ENCODE measurements around the gene B4GALT2.

Gene B4GALT2

GRCh38 chr1:43994794-43995790 is 16.1 kb downstream of the B4GALT2 start:
- H3K27me3 Mint-ChIP-seq: no peaks in the 10 kb centered on the region
- H3K27ac Mint-ChIP-seq: no peak overlapping the region
- H3K9me3 Mint-ChIP-seq: no peaks in the 10 kb centered on the region

GRCh38 chr1:43995984-43996732 is 17.1 kb downstream of the B4GALT2 start:
- H3K9me3 Mint-ChIP-seq: no peaks in the 10 kb centered on the region
- H3K27me3 Mint-ChIP-seq: no peaks in the 10 kb centered on the region
- H3K4me1 Mint-ChIP-seq (ENCODE audit: low read depth): peaks cover 9% of the 10 kb centered on the region
- no peak overlapping the region for H3K27ac Mint-ChIP-seq
- H3K4me3 Mint-ChIP-seq: no peak overlapping the region
- H3K36me3 Mint-ChIP-seq (ENCODE audit: low read depth): peaks cover 2% of the 10 kb centered on the region

More at GRCh38 chr1:43994794-43995790, 16.1 kb downstream of the B4GALT2 start:
- no peaks in the 10 kb centered on the region for H3K36me3 Mint-ChIP-seq (ENCODE audit: low read depth)
- peaks cover 13% of the 10 kb centered on the region for H3K4me1 Mint-ChIP-seq (ENCODE audit: low read depth)
- no peak overlapping the region for H3K4me3 Mint-ChIP-seq

- Mint-ChIP-seq H3K4me1 (ENCODE audit: low read depth) (peaks cover 9% of the 10 kb centered on the region), H3K9me3 (no peaks in the 10 kb centered on the region), H3K27me3 (no peaks in the 10 kb centered on the region), H3K36me3 (ENCODE audit: low read depth) (peaks cover 5% of the 10 kb centered on the region), H3K4me3 (no peak overlapping the region), H3K27ac (no peak overlapping the region)
Measured at GRCh38 chr1:43996733-43997115, 17.7 kb downstream of the B4GALT2 start.

- peaks cover 5% of the 10 kb centered on the region for H3K36me3 Mint-ChIP-seq (ENCODE audit: low read depth)
- H3K9me3 Mint-ChIP-seq: no peaks in the 10 kb centered on the region
- H3K4me1 Mint-ChIP-seq (ENCODE audit: low read depth): peaks cover 5% of the 10 kb centered on the region
- H3K27me3 Mint-ChIP-seq: no peaks in the 10 kb centered on the region
- no peak overlapping the region for H3K27ac Mint-ChIP-seq
- H3K4me3 Mint-ChIP-seq: no peak overlapping the region
Measured at GRCh38 chr1:43997295-43997999, 18.4 kb downstream of the B4GALT2 start.

GRCh38 chr1:43998000-43998378 is 19.0 kb downstream of the B4GALT2 start:
- no peaks in the 10 kb centered on the region for H3K27me3 Mint-ChIP-seq
- H3K9me3 Mint-ChIP-seq: no peaks in the 10 kb centered on the region
- no peak overlapping the region for H3K27ac Mint-ChIP-seq
- H3K4me1 Mint-ChIP-seq (ENCODE audit: low read depth): no peaks in the 10 kb centered on the region
- peaks cover 5% of the 10 kb centered on the region for H3K36me3 Mint-ChIP-seq (ENCODE audit: low read depth)
- H3K4me3 Mint-ChIP-seq: no peak overlapping the region

- no peak overlapping the region for H3K27ac Mint-ChIP-seq
- H3K27me3 Mint-ChIP-seq: no peaks in the 10 kb centered on the region
- no peak overlapping the region for H3K4me3 Mint-ChIP-seq
- H3K9me3 Mint-ChIP-seq: no peaks in the 10 kb centered on the region
- peaks cover 5% of the 10 kb centered on the region for H3K36me3 Mint-ChIP-seq (ENCODE audit: low read depth)
- H3K4me1 Mint-ChIP-seq (ENCODE audit: low read depth): no peaks in the 10 kb centered on the region
Measured at GRCh38 chr1:43999455-43999854, 20.4 kb downstream of the B4GALT2 start.

GRCh38 chr1:44000122-44000665 is 21.2 kb downstream of the B4GALT2 start:
- Mint-ChIP-seq H3K27ac (no peak overlapping the region), H3K36me3 (ENCODE audit: low read depth) (peaks cover 5% of the 10 kb centered on the region), H3K4me3 (no peak overlapping the region), H3K4me1 (ENCODE audit: low read depth) (no peaks in the 10 kb centered on the region), H3K9me3 (no peaks in the 10 kb centered on the region), H3K27me3 (no peaks in the 10 kb centered on the region)

GRCh38 chr1:44002165-44002564 is 23.2 kb downstream of the B4GALT2 start:
- no peaks in the 10 kb centered on the region for H3K4me1 Mint-ChIP-seq (ENCODE audit: low read depth)
- H3K4me3 Mint-ChIP-seq: no peak overlapping the region
- no peak overlapping the region for H3K27ac Mint-ChIP-seq
- H3K27me3 Mint-ChIP-seq: no peaks in the 10 kb centered on the region
- no peaks in the 10 kb centered on the region for H3K9me3 Mint-ChIP-seq
- H3K36me3 Mint-ChIP-seq (ENCODE audit: low read depth): peaks cover 5% of the 10 kb centered on the region

- Mint-ChIP-seq H3K27ac (no peak overlapping the region), H3K9me3 (no peaks in the 10 kb centered on the region), H3K4me1 (ENCODE audit: low read depth) (no peaks in the 10 kb centered on the region), H3K36me3 (ENCODE audit: low read depth) (peaks cover 5% of the 10 kb centered on the region), H3K27me3 (no peaks in the 10 kb centered on the region), H3K4me3 (no peak overlapping the region)
Measured at GRCh38 chr1:44002606-44003157, 23.7 kb downstream of the B4GALT2 start.

- Mint-ChIP-seq H3K27ac (no peak overlapping the region), H3K9me3 (no peaks in the 10 kb centered on the region), H3K36me3 (ENCODE audit: low read depth) (no peaks in the 10 kb centered on the region), H3K4me3 (no peak overlapping the region), H3K27me3 (no peaks in the 10 kb centered on the region), H3K4me1 (ENCODE audit: low read depth) (peaks cover 4% of the 10 kb centered on the region)
Measured at GRCh38 chr1:44008259-44008658, 29.2 kb downstream of the B4GALT2 start.

- no peaks in the 10 kb centered on the region for H3K27me3 Mint-ChIP-seq
- H3K4me3 Mint-ChIP-seq: no peak overlapping the region
- peaks cover 8% of the 10 kb centered on the region for H3K4me1 Mint-ChIP-seq (ENCODE audit: low read depth)
- no peak overlapping the region for H3K27ac Mint-ChIP-seq
- no peaks in the 10 kb centered on the region for H3K36me3 Mint-ChIP-seq (ENCODE audit: low read depth)
- no peaks in the 10 kb centered on the region for H3K9me3 Mint-ChIP-seq
Measured at GRCh38 chr1:44010935-44011471, 32.0 kb downstream of the B4GALT2 start.

GRCh38 chr1:44012404-44012803 is 33.4 kb downstream of the B4GALT2 start:
- H3K4me3 Mint-ChIP-seq: no peak overlapping the region
- peaks cover 8% of the 10 kb centered on the region for H3K4me1 Mint-ChIP-seq (ENCODE audit: low read depth)
- no peaks in the 10 kb centered on the region for H3K27me3 Mint-ChIP-seq
- H3K27ac Mint-ChIP-seq: no peak overlapping the region
- no peaks in the 10 kb centered on the region for H3K9me3 Mint-ChIP-seq
- H3K36me3 Mint-ChIP-seq (ENCODE audit: low read depth): no peaks in the 10 kb centered on the region

- H3K36me3 Mint-ChIP-seq (ENCODE audit: low read depth): no peaks in the 10 kb centered on the region
- no peak overlapping the region for H3K4me3 Mint-ChIP-seq
- H3K27me3 Mint-ChIP-seq: no peaks in the 10 kb centered on the region
- peaks cover 8% of the 10 kb centered on the region for H3K4me1 Mint-ChIP-seq (ENCODE audit: low read depth)
- no peaks in the 10 kb centered on the region for H3K9me3 Mint-ChIP-seq
- no peak overlapping the region for H3K27ac Mint-ChIP-seq
Measured at GRCh38 chr1:44012941-44013609, 34.1 kb downstream of the B4GALT2 start.

GRCh38 chr1:44013949-44014348 is 34.9 kb downstream of the B4GALT2 start:
- Mint-ChIP-seq H3K9me3 (no peaks in the 10 kb centered on the region), H3K4me3 (no peak overlapping the region), H3K27ac (no peak overlapping the region), H3K27me3 (no peaks in the 10 kb centered on the region), H3K4me1 (ENCODE audit: low read depth) (peaks cover 8% of the 10 kb centered on the region), H3K36me3 (ENCODE audit: low read depth) (no peaks in the 10 kb centered on the region)

Data from stimulated activated naive CD8-positive, alpha-beta T cell treated with anti-CD3 and anti-CD28 coated beads, Interleukin-15, Interleukin-2, amounts not matched to agents 100 ng/mL and 50 ng/mL, for 24 hours (primary cell).